HEK293 (cell line): ENCODE measurements around the gene EVC.

ENCODE experiments used
- CTCF ChIP-seq: fragments of 450-650 bp; formaldehyde crosslinking; IDR thresholded peaks from 2 replicates; pipeline ENCODE4 v1.5.1; 2016; ENCODE audit warnings: missing biosample characterization, missing genetic modification characterization
- GFI1B ChIP-seq: fragments of 450-650 bp; formaldehyde crosslinking; IDR thresholded peaks from 2 replicates; pipeline ENCODE4 v1.5.1; 2016; ENCODE audit warnings: missing biosample characterization, missing genetic modification characterization
- ZBTB17 ChIP-seq: fragments of 450-650 bp; formaldehyde crosslinking; IDR thresholded peaks from 2 replicates; pipeline ENCODE4 v1.5.1; 2016; ENCODE audit warnings: missing biosample characterization, missing genetic modification characterization
- ZNF121 ChIP-seq: fragments of 450-650 bp; formaldehyde crosslinking; IDR thresholded peaks from 2 replicates; pipeline ENCODE4 v1.5.1; 2016; ENCODE audit warnings: missing biosample characterization, missing genetic modification characterization
- ZNF558 ChIP-seq: fragments of 450-650 bp; formaldehyde crosslinking; IDR thresholded peaks from 2 replicates; pipeline ENCODE4 v1.5.1; 2016; ENCODE audit warnings: missing biosample characterization, missing genetic modification characterization
- ZNF654 ChIP-seq: fragments of 450-650 bp; formaldehyde crosslinking; IDR thresholded peaks from 2 replicates; pipeline ENCODE4 v1.5.1; 2016; ENCODE audit warnings: low read depth, missing biosample characterization, missing genetic modification characterization
- ZNF785 ChIP-seq: fragments of 450-650 bp; formaldehyde crosslinking; IDR thresholded peaks from 2 replicates; pipeline ENCODE4 v1.5.1; 2016; ENCODE audit warnings: missing biosample characterization, missing genetic modification characterization
- TF ChIP-seq, protein P1 (sequence below): fragments of 450-650 bp; formaldehyde crosslinking; IDR thresholded peaks from 2 replicates; pipeline ENCODE4 v1.5.1; 2016; ENCODE audit warnings: missing biosample characterization, missing genetic modification characterization
- TF ChIP-seq, protein P2 (sequence below): fragments of 450-650 bp; formaldehyde crosslinking; optimal IDR thresholded peaks from 2 replicates; pipeline ENCODE3; 2016; ENCODE audit warnings: missing biosample characterization, mild to moderate bottlenecking, missing genetic modification characterization

DNA sequence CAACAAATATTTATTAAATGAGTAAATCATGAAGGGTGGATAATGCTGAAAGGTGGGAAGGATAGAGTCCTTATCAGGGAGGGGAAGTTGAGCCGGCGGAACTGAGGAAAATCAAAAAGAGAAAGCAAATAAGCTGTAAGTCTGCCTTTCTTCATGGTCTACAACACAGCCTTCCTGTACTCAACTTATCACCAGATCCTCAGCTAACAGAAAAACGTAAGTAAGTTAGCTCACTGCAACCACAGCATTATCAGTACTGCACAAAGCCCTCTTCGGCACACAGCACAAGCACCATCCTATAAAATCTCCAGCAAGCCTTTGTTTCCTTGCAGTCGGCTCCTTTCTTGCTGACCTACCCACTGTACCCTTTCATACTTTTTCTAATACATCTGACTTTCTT is 111.6 kb downstream of the EVC start:
- TF ChIP-seq ZBTB17 (tag by site-specific recombination) (no peak), ZNF558 (tag by site-specific recombination) (no peak), GFI1B (tag by site-specific recombination) (no peak), CTCF (tag by site-specific recombination) (no peak), ZNF654 (tag by site-specific recombination) (no peak), ZNF785 (no peak), ZNF121 (tag by site-specific recombination) (no peak)
- TF ChIP-seq, protein P1, sequence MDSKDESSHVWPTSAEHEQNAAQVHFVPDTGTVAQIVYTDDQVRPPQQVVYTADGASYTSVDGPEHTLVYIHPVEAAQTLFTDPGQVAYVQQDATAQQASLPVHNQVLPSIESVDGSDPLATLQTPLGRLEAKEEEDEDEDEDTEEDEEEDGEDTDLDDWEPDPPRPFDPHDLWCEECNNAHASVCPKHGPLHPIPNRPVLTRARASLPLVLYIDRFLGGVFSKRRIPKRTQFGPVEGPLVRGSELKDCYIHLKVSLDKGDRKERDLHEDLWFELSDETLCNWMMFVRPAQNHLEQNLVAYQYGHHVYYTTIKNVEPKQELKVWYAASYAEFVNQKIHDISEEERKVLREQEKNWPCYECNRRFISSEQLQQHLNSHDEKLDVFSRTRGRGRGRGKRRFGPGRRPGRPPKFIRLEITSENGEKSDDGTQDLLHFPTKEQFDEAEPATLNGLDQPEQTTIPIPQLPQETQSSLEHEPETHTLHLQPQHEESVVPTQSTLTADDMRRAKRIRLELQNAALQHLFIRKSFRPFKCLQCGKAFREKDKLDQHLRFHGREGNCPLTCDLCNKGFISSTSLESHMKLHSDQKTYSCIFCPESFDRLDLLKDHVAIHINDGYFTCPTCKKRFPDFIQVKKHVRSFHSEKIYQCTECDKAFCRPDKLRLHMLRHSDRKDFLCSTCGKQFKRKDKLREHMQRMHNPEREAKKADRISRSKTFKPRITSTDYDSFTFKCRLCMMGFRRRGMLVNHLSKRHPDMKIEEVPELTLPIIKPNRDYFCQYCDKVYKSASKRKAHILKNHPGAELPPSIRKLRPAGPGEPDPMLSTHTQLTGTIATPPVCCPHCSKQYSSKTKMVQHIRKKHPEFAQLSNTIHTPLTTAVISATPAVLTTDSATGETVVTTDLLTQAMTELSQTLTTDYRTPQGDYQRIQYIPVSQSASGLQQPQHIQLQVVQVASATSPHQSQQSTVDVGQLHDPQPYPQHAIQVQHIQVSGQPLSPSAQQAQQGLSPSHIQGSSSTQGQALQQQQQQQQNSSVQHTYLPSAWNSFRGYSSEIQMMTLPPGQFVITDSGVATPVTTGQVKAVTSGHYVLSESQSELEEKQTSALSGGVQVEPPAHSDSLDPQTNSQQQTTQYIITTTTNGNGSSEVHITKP, result no peak
- TF ChIP-seq, protein P2, sequence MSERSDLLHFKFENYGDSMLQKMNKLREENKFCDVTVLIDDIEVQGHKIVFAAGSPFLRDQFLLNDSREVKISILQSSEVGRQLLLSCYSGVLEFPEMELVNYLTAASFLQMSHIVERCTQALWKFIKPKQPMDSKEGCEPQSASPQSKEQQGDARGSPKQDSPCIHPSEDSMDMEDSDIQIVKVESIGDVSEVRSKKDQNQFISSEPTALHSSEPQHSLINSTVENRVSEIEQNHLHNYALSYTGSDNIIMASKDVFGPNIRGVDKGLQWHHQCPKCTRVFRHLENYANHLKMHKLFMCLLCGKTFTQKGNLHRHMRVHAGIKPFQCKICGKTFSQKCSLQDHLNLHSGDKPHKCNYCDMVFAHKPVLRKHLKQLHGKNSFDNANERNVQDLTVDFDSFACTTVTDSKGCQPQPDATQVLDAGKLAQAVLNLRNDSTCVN (tag by site-specific recombination), result no peak
